ENCODE results near the gene PGP. TPM values are rescaled to one million over a fixed set of nuclear protein-coding genes. Genes with fewer than 3 reads are reported as not detected.

Gene PGP
- polyA plus RNA-seq, 5 donors, result 7.2 to 13.3 (median 9.1) TPM

DNA sequence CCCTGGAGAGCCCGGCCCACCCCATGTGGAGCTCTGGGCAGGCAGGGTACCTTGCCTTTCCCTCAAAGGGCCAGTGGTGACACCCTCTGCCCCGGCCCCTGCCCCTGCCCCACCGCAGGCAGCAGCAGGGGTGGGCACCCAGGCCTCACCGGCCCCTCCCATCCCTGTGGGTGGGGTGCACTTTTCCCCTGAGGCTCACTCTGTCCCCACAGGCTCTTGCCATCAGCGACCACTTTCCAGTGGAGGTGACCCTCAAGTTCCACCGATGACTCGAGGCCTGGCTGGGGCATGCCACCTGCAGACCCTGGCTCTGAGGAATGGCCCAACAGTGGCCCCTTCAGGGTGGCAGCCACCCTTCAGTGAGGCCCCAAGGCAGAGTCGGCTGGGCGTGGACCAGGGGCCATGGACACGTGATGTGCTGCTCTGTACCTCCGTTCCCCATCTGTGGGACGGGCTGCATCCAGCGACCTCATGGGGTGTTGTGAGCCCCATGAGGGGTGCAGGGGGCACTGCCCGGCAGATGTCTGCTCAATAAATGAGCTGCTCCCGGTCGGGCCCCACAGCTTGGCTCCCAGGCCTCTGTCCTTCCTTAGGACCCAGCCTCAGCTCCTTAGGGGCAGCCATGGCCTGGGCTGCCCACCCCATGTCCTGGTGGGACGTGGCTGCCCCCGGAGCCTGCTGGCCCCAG, 23.7 kb upstream of the PGP start:
- DNase-seq, result no peak

DNA sequence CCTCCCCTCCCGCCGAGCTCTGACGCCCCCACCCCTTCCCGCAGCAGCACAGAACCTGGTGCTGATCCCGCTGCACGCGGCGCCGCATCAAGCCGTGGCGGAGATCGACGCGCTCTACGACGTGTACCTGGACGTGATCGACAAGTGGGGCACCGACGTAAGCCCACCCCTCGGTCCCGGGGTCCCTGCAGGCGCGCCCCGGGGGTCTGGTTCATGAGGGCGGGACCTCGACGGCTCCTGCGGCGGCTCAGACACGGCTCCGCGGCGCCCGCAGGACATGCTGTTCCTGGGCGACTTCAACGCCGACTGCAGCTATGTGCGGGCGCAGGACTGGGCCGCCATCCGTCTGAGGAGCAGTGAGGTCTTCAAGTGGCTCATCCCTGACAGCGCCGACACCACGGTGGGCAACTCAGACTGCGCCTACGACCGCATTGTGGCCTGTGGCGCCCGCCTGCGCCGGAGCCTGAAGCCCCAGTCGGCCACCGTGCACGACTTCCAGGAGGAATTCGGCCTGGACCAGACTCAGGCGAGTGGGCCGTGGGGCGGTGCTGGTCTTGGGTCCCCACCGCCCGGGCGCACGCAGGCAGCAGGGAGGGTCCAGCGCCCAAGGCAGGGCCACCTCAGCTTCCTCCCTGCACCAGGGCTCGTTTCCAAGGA, 23.0 kb upstream of the PGP start:
- DNase-seq, result no peak

DNA sequence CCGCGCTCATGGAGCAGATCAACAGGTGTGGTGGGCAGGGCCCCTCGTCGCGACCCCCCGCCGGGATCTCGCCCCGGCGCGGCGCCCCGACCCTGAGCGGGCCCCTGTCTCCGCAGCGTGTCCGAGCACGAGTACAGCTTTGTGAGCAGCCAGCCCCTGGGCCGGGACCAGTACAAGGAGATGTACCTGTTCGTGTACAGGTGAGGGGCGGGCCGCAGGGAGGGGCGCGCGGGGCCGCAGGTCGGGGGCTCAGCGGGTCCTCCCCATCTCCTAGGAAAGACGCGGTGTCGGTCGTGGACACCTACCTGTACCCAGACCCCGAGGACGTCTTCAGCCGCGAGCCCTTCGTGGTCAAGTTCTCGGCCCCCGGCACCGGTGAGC, 22.5 kb upstream of the PGP start:
- DNase-seq, result no peak

DNA sequence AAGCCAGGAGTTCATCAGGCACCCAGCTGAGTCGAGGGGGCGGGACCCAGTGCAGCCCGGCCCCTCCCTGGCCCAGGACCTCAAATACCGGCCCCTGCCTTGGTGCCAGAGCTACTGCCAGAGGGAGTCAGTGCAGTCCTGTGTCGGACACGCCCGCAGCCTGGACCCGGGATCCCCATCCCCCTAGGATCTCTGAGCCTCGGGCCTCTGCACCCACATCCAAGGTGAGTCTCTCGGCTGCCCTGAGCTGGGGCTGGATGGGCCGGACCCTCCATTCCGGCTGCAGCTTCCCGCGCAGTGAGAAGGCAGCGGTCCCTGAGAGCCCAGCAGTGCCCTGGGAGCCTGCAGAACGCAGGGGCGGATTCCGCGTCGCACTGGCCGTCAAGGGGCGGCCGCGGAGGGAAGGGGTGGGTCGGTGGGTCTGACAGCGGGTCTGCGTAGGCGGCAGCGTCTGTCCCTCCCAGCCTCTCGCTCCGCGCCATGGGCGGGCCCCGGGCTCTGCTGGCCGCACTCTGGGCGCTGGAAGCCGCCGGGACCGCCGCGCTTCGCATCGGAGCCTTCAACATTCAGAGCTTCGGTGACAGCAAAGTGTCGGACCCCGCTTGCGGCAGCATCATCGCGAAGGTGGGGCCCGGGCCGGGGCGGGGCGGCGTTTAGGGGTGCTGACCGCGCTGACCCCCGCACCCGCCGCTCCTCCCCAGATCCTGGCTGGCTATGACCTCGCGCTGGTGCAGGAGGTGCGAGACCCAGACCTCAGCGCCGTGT, 21.9 kb upstream of the PGP start, which contains the start of gene DNASE1L2:
Gene DNASE1L2, plus strand, starts transcription at position 108 of the 765 bp plus-strand sequence. Its CDS starts 373 bp downstream, at position 481.
- DNase-seq, result no peak

DNA sequence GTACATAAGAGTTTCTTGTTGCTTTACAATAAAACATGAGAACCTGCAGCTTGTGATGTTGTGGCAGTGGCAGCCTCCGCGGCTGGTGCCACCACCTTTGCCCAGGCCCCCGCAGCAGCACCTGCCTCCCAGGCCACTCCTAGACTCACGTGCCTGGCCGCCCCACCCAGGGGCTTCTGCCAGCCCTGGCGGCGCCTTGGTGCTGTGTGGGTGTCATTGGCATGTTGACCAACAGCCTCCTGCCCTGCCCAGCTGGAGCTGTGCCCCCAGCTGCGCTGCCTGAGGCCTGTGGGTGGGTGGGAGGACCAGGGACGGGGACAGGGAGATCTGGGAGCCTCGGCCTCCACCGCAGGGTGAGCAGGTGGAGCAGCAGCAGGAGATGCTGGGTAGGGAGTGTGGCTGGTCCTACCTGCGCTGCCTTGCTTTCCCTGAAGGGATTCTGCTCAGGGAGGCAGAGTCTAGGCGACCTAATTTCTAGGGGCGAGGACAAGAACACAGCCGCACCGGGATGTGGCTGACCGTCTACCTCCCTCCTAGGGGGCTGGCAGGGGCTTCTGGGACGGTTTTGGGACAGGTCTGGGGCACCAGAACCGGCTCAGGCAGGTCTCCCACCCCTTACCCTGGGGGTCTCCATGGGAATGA, 21.2 kb upstream of the PGP start:
- DNase-seq, result no peak

DNA sequence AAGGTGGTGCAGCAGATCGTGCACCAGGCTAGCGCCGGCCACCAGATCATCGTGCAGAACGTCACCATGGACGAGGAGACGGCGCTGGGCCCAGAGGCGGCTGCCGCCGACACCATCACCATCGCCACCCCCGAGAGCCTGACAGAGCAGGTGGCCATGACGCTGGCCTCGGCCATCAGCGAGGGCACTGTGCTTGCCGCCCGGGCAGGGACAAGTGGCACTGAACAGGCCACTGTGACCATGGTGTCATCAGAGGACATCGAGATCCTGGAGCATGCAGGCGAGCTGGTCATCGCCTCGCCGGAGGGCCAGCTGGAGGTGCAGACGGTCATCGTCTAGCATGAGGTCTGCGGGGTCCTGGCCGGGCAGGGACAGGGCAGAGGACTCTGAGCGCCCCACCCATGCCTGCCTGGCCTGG, 20.6 kb upstream of the PGP start:
- DNase-seq, result no peak

DNA sequence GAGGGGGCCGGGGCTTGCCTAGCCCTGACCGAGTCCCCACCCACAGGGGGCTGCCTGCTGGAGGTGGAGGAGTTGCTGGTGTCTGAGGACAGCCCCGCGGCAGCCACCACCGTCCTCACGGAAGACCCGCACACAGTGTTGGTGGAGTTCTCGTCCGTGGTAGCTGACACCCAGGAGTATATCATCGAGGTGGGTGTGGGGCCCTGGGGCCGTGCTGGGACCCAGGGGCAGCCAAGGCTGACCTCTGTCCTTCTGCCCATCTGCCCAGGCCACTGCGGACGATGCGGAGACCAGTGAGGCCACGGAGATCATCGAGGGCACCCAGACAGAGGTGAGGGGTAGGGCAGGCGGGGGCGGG, 20.2 kb upstream of the PGP start:
- DNase-seq, result no peak

DNA sequence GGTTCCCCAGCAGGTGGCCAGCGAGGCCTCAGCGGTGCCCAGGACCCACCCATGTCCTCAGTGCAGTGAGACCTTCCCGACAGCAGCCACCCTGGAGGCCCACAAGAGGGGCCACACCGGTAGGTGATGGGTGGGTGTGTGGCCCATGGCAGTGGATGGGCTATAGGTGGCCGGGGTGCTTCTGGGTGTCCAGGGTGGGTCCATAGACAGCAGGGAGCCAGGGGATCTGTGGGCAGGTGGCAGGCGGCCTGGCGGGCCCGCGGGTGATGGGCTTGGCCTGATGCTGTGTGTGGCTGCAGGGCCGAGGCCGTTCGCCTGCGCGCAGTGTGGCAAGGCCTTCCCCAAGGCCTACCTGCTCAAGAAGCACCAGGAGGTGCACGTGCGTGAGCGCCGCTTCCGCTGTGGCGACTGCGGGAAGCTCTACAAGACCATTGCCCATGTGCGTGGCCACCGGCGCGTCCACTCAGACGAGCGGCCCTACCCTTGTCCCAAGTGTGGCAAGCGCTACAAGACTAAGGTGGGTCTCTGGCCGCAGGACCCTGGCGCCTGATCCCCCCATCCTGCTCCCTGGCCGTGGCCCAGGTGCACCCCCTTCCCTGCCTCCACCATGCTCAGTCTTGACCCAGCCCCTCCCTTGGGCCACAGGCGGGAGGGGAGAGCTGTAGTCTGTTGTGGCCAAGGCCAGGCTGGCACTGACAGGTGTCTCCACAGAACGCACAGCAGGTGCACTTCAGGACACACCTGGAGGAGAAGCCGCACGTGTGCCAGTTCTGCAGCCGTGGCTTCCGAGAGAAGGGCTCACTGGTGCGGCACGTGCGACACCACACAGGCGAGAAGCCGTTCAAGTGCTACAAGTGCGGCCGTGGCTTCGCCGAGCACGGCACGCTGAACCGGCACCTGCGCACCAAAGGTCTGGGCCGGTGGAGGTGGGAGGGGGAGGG, 19.5 kb upstream of the PGP start:
- no peak for DNase-seq

DNA sequence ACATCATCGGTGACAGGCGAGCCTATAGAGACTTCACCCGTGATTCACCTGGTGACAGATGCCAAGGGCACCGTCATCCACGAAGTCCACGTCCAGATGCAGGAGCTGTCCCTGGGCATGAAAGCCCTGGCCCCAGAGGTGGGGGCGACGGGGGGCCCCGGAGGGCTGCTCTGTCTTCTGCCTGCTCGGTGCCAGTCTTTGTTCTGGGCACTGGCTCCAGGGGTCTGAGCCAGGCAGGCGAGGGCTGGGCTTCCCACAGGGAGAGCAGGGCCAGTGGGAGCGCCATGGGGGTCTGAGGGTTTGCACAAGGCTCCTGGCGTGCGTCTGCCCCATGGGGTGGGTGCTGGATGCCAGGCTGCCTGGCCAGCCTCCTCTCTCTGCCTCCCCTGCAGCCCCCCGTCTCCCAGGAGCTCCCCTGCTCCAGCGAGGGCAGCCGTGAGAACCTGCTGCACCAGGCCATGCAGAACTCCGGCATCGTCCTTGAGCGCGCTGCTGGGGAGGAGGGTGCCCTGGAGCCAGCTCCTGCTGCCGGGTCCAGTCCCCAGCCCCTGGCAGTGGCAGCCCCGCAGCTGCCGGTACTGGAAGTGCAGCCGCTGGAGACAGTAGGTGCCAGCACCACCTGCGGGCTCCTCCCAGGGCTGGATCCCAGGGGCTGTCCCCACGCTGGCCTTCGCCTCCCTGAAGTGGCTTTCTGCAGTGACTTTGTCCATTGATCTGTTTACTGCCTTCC, 18.6 kb upstream of the PGP start:
- DNase-seq, result no peak

DNA sequence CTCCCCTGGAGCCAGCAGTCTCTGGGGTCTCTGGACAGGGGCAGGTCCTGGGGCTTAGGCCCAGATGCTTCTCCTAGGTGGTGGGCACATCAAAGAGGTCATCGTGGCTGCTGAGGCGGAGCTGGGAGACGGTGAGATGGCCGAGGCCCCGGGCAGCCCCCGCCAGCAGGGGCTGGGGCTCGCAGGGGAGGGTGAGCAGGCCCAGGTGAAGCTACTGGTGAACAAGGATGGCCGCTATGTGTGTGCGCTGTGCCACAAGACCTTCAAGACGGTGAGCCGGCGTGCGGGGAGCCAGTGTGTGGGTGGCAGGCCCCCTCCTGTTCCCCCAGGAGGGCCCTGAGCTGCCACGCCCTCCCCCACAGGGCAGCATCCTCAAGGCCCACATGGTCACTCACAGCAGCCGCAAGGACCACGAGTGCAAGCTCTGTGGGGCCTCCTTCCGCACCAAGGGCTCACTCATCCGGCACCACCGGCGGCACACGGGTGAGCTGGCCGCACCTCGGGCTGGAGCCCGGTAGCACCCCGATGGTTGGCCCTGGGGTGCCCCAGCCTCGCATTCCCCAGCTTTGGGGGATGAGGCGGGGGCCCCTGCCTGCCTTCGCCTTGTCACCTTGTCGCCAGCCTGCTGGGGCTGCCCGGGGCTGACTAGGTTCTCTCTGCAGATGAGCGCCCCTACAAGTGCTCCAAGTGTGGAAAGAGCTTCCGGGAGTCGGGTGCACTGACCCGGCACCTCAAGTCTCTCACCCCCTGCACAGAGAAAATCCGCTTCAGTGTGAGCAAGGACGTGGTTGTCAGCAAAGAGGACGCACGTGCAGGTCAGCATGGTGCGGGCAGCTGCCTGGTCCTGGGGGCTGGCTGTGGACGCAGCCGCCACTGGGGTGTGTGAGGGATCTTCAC, 17.7 kb upstream of the PGP start:
- no peak for DNase-seq

DNA sequence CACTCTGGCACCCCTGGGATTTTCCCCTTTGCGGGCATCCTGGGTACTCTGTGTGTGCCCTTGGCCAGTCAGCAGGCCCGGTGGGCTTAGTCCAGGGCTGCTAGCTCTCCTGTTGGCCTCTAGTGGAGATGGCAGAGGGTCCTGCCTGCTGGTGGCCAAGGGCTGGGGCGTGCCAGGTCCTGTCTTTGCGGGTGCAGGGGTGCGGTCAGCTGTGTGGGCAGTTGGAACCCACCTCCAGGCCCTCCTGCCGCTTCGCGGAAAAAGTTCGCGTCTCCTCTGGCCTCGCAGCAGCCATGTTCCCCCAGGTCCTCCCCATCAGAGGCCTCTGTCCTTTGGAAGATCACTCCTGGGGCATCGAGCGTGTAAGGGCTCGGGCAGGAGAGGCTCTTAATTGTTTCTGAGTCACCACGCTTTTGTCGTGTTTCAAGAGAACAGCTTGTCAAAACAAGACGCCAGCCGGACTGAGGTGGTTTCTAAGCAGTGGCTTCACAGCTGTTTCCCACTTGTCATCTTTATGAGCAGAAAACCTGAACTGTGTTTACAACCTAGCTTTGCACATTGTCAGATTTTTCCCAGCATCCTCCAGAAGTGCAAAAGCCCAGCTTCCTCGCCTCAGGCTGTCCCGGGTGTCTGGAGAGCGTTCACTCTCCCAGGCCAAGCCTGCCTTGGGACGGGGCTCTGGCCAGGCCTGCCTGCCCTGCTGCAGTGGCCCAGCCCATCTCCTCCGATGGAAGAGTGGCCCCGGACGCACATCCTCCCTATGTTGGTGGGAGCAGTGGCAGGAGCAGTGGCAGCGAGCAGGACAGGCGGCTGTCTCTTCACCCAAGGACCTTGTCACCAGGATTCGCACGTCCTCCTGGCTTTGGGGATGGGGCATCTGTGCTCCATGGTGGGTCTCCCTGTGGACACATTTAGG, 16.6 kb upstream of the PGP start:
- DNase-seq, result no peak

DNA sequence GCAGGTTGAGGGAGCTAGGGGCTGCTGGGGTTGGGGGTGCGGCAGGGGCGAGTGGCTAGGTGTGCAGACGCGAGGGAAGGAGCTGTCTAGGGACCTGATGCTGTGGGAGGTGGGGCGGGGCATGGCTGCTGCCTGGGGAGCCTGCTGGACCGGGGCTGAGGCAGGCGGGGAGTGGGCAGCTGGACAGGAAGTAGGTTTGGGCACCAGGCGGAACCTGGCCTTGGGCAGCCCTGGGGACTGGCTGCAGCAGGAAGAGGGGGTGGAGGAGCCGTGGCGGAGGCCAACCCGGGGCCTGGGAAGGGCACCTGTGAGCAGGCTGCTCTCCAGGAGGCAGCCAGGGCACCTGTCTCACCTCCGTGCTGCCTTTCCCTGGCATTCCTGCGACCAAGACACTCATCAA, 15.7 kb upstream of the PGP start:
- no peak for DNase-seq

DNA sequence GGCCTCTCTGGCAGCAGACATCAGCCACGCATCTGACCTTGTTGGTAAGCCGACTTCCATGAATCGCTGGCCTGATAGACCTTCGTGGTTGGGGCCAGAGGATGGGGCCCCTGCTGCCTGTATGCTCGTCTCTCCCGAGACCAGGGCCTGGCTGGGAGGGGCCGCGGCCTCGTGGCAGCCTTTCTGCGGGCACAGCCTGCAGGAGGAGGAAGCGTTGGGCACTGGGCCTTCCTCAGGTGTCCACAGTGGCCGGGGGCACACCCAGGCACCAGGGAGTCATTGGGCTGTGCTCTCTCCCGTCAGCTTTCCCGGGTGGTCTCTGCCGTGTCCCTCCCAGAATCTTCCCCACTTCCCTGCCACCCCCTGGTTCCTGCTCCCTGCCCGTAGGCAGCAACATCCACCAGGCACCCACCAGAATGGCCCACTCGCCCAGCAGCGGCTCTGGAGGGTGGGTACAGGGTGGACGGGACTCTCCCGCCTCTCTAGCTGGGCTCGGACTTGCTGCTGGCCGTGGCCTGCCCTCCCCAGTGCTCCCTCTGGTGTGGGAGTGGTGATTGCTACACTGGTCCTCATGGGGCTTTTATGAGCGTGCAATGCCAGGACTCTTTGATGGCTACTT, 15.1 kb upstream of the PGP start:
- no peak for DNase-seq

DNA sequence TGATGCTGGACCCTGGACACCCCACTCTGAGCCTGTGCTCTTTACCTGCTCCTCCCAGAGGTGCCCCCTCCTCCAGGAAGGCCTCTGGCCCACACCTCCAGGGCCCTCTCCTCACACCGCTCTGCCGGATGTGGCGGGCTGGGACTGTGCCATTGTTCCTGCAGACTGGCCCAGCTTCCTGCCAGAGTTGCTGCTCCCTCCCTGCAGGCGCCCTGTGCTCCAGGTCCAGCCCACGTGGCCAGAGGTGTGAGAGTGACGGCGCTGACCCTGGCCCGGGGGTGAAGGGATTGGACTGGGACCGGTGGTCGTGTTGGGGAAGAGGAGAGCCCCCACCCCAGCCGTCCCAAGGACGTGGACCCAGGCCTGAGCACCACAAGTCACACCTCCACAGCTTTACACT, 14.5 kb upstream of the PGP start:
- DNase-seq, result no peak

DNA sequence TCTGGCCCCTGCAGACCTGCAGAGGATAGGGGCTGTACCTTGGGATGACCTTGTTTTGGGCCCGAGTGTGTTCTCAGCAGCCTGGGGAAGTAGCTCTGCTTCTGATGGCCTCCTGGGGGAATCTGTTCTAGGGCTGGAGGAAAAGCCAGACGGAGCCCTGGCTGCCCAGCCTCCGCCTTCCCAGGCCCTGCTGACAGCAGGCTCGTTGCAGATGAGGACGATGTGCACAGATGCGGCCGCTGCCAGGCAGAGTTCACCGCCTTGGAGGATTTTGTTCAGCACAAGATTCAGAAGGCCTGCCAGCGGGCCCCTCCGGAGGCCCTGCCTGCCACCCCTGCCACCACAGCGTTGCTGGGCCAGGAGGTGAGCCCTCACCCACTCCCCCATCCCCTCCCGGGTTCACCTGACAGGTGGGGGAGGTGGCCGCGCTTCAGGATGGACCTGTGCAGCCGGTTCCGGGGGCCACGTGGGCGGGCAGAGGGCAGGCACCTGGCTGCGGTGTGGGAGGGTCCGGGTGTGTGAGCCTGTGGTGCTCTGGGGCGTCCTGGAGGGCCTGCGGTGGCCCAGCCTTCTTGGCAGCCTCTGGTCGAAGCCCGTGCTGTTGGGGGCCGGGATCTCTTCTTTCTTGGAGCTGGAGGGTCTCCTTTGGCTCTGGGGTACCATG, 13.7 kb upstream of the PGP start:
- no peak for DNase-seq

DNA sequence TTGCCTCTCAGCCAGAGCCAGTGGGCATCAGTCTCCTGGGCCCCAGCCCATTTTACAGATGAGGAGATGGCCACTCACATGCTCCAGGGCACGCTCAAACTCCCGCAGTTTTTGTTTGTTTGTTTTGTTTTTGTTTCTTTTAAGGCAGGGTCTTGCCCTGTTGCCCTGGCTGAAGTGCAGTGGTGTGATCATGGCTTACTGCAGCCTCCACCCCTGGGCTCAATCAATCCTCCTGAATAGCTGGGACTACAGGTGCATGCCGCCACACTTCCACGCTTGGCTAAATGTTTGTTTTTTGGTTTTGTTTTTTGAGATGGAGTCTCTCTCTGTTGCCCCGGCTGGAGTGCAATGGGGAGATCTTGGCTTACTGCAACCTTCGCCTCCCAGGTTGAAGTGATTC, 12.3 kb upstream of the PGP start:
- no peak for DNase-seq

DNA sequence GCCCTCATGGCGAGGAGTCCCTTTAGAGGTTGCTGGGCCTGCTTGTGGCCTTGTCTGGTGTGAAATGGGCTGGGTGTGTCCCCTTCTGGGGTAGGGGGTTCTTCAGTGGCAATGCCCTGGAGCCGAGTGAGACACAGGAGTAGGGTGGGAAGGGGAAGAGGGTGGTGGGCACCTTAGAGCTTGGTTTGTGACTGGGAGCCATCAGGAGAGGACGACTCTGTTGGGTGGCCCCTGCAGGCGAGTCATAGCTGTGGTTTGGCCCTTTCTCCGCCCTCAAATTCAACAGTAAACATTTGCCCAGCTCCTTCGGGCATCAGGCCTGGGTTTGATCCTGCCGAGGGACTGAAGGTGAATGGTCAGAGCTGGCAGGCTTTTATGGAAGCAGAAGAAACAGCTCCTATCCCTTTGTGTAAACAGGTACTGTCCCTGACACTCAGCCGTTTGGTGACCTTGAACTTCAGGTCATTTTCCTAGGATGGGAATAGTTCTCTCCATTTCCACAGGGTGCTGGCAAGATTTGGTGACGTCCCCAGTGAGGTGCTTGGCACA, 11.7 kb upstream of the PGP start:
- no peak for DNase-seq

Data from right lung (tissue), 5 donors.